ENCODE measurements around the gene ACTN2.

The ACTN2 gene

DNA sequence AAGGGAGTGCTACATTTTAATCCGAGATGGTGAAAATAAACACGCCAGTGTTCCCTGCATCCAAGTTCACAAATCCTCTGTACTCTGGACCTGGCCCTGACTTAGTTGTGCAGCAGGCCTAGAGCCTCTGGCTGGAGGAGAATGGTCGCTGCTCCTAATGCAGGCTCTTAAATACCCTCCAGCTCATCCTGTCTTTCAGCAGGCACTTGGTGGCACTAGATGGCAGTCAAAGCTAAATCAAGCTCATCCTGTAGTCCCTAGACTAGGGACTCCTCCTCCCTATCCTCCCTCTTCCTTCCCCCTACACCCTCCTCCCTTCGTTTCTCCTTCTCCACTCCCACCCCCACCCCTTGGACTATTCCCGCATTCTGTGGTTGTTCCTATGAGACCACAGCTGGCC, 67.2 kb downstream of the ACTN2 start:
- no peak overlapping the region for H3K4me3 ChIP-seq (ENCODE audit: extremely low read depth, insufficient read depth, low read length, poor library complexity, severe bottlenecking)
- H3K9me3 ChIP-seq (ENCODE audit: control insufficient read depth, low read length), result no peaks in the 10 kb centered on the region
- peaks cover 14% of the 10 kb centered on the region for H3K36me3 ChIP-seq (ENCODE audit: control insufficient read depth, insufficient read depth, low read length)
- H3K27ac ChIP-seq (ENCODE audit: low read depth, low read length, severe bottlenecking), result no peak overlapping the region
- no peaks in the 10 kb centered on the region for H3K4me1 ChIP-seq (ENCODE audit: control insufficient read depth, insufficient read depth, low read length, poor library complexity, severe bottlenecking)
- 65 to 84% methylated on average over 2 to 5 of the region's 5 CpGs for WGBS, 2 experiments (ENCODE audit: insufficient coverage in 2 of 2)

GRCh38 chr1:236753964-236754363, 67.7 kb downstream of the ACTN2 start:
- H3K9me3 ChIP-seq (ENCODE audit: control insufficient read depth, low read length), result no peaks in the 10 kb centered on the region
- H3K27ac ChIP-seq (ENCODE audit: low read depth, low read length, severe bottlenecking), result peak overlapping the region; percentile 10
- peaks cover 14% of the 10 kb centered on the region for H3K36me3 ChIP-seq (ENCODE audit: control insufficient read depth, insufficient read depth, low read length)
- WGBS, 2 experiments (ENCODE audit: insufficient coverage in 2 of 2), result 94 to 95% methylated on average over 10 to 14 of the region's 14 CpGs
- no peak overlapping the region for H3K4me3 ChIP-seq (ENCODE audit: extremely low read depth, insufficient read depth, low read length, poor library complexity, severe bottlenecking)
- no peaks in the 10 kb centered on the region for H3K4me1 ChIP-seq (ENCODE audit: control insufficient read depth, insufficient read depth, low read length, poor library complexity, severe bottlenecking)

GRCh38 chr1:236754525-236755210, 68.4 kb downstream of the ACTN2 start:
- Histone ChIP-seq H3K36me3 (ENCODE audit: control insufficient read depth, insufficient read depth, low read length) (peaks cover 10% of the 10 kb centered on the region), H3K4me3 (ENCODE audit: extremely low read depth, insufficient read depth, low read length, poor library complexity, severe bottlenecking) (no peak overlapping the region), H3K27ac (ENCODE audit: low read depth, low read length, severe bottlenecking) (peak overlapping the region; percentile 10), H3K4me1 (ENCODE audit: control insufficient read depth, insufficient read depth, low read length, poor library complexity, severe bottlenecking) (no peaks in the 10 kb centered on the region), H3K9me3 (ENCODE audit: control insufficient read depth, low read length) (no peaks in the 10 kb centered on the region)
- WGBS, 2 experiments (ENCODE audit: insufficient coverage in 2 of 2), result 93 to 96% methylated on average over 14 to 18 of the region's 18 CpGs

GRCh38 chr1:236757640-236758039, 71.3 kb downstream of the ACTN2 start:
- Histone ChIP-seq H3K27ac (ENCODE audit: low read depth, low read length, severe bottlenecking) (no peak overlapping the region), H3K9me3 (ENCODE audit: control insufficient read depth, low read length) (no peaks in the 10 kb centered on the region), H3K4me3 (ENCODE audit: extremely low read depth, insufficient read depth, low read length, poor library complexity, severe bottlenecking) (no peak overlapping the region), H3K4me1 (ENCODE audit: control insufficient read depth, insufficient read depth, low read length, poor library complexity, severe bottlenecking) (no peaks in the 10 kb centered on the region), H3K36me3 (ENCODE audit: control insufficient read depth, insufficient read depth, low read length) (no peaks in the 10 kb centered on the region)
- WGBS, 2 experiments (ENCODE audit: insufficient coverage in 2 of 2), result 100% methylated on average over 1 of the region's 2 CpGs; no CpG with 5 or more reads in 1 of the 2 experiments

- H3K36me3 ChIP-seq (ENCODE audit: control insufficient read depth, insufficient read depth, low read length), result no peaks in the 10 kb centered on the region
- 46 to 69% methylated on average over 2 to 3 of the region's 3 CpGs for WGBS, 2 experiments (ENCODE audit: insufficient coverage in 2 of 2)
- no peak overlapping the region for H3K4me3 ChIP-seq (ENCODE audit: extremely low read depth, insufficient read depth, low read length, poor library complexity, severe bottlenecking)
- no peaks in the 10 kb centered on the region for H3K9me3 ChIP-seq (ENCODE audit: control insufficient read depth, low read length)
- no peak overlapping the region for H3K27ac ChIP-seq (ENCODE audit: low read depth, low read length, severe bottlenecking)
- H3K4me1 ChIP-seq (ENCODE audit: control insufficient read depth, insufficient read depth, low read length, poor library complexity, severe bottlenecking), result no peaks in the 10 kb centered on the region
These were observed 73.1 kb downstream of the ACTN2 start for GRCh38 chr1:236759252-236759859.

GRCh38 chr1:236760480-236760879, 74.2 kb downstream of the ACTN2 start:
- H3K9me3 ChIP-seq (ENCODE audit: control insufficient read depth, low read length), result no peaks in the 10 kb centered on the region
- H3K36me3 ChIP-seq (ENCODE audit: control insufficient read depth, insufficient read depth, low read length), result no peaks in the 10 kb centered on the region
- H3K4me3 ChIP-seq (ENCODE audit: extremely low read depth, insufficient read depth, low read length, poor library complexity, severe bottlenecking), result no peak overlapping the region
- 82 to 93% methylated on average over 3 to 5 of the region's 6 CpGs for WGBS, 2 experiments (ENCODE audit: insufficient coverage in 2 of 2)
- H3K4me1 ChIP-seq (ENCODE audit: control insufficient read depth, insufficient read depth, low read length, poor library complexity, severe bottlenecking), result no peaks in the 10 kb centered on the region
- H3K27ac ChIP-seq (ENCODE audit: low read depth, low read length, severe bottlenecking), result no peak overlapping the region

- WGBS, 2 experiments (ENCODE audit: insufficient coverage in 2 of 2), result 95 to 98% methylated on average over 14 of the region's 14 CpGs
- Histone ChIP-seq H3K36me3 (ENCODE audit: control insufficient read depth, insufficient read depth, low read length) (no peaks in the 10 kb centered on the region), H3K4me3 (ENCODE audit: extremely low read depth, insufficient read depth, low read length, poor library complexity, severe bottlenecking) (no peak overlapping the region), H3K9me3 (ENCODE audit: control insufficient read depth, low read length) (no peaks in the 10 kb centered on the region), H3K4me1 (ENCODE audit: control insufficient read depth, insufficient read depth, low read length, poor library complexity, severe bottlenecking) (no peaks in the 10 kb centered on the region), H3K27ac (ENCODE audit: low read depth, low read length, severe bottlenecking) (no peak overlapping the region)
These were observed 74.7 kb downstream of the ACTN2 start for GRCh38 chr1:236760986-236761385.

GRCh38 chr1:236761397-236762132, 75.3 kb downstream of the ACTN2 start:
- H3K36me3 ChIP-seq (ENCODE audit: control insufficient read depth, insufficient read depth, low read length), result no peaks in the 10 kb centered on the region
- H3K27ac ChIP-seq (ENCODE audit: low read depth, low read length, severe bottlenecking), result no peak overlapping the region
- H3K9me3 ChIP-seq (ENCODE audit: control insufficient read depth, low read length), result no peaks in the 10 kb centered on the region
- no peak overlapping the region for H3K4me3 ChIP-seq (ENCODE audit: extremely low read depth, insufficient read depth, low read length, poor library complexity, severe bottlenecking)
- WGBS, 2 experiments (ENCODE audit: insufficient coverage in 2 of 2), result 94 to 100% methylated on average over 2 to 4 of the region's 5 CpGs
- no peaks in the 10 kb centered on the region for H3K4me1 ChIP-seq (ENCODE audit: control insufficient read depth, insufficient read depth, low read length, poor library complexity, severe bottlenecking)

DNA sequence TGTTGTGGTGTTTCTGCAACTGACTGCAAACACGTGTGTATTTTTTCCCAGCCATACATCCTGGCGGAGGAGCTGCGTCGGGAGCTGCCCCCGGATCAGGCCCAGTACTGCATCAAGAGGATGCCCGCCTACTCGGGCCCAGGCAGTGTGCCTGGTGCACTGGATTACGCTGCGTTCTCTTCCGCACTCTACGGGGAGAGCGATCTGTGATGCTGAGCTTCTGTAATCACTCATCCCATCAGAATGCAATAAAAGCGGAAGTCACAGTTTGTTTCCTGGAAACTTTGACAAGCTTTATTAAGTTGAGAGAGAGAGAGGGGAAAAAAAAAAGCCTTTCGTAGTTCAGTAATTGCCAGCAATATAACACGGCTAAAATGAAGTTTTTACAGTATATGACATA, 76.1 kb downstream of the ACTN2 start:
- no peaks in the 10 kb centered on the region for H3K36me3 ChIP-seq (ENCODE audit: control insufficient read depth, insufficient read depth, low read length)

DNA sequence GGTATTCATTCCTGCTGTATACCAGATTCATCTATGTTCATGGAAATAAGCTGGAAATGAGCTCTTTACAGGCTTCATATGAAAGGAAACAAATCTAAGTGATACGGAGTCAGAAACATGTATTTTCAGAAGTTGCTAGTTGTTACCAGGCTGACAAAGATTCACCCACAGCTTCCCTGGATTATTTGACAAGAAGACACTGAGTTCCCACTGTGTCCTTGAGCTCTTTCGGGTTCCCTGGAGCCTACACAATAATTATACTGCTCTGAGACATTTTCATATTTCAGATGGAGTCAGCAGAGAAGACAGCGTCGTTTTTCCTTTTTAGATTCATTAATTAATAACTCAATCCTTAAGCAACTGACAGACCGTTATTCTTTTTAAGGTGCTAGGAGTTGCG, 79.5 kb downstream of the ACTN2 start:
- Histone ChIP-seq H3K36me3 (ENCODE audit: control insufficient read depth, insufficient read depth, low read length) (no peaks in the 10 kb centered on the region), H3K4me3 (ENCODE audit: extremely low read depth, insufficient read depth, low read length, poor library complexity, severe bottlenecking) (no peak overlapping the region), H3K4me1 (ENCODE audit: control insufficient read depth, insufficient read depth, low read length, poor library complexity, severe bottlenecking) (no peaks in the 10 kb centered on the region), H3K27ac (ENCODE audit: low read depth, low read length, severe bottlenecking) (no peak overlapping the region), H3K9me3 (ENCODE audit: control insufficient read depth, low read length) (no peaks in the 10 kb centered on the region)
- 85 to 88% methylated on average over 3 to 4 of the region's 6 CpGs for WGBS, 2 experiments (ENCODE audit: insufficient coverage in 2 of 2)

More for the DNA sequence above, 76.1 kb downstream of the ACTN2 start:
- WGBS, 2 experiments (ENCODE audit: insufficient coverage in 2 of 2), result 90 to 96% methylated on average over 9 to 14 of the region's 15 CpGs
- Histone ChIP-seq H3K4me3 (ENCODE audit: extremely low read depth, insufficient read depth, low read length, poor library complexity, severe bottlenecking) (no peak overlapping the region), H3K27ac (ENCODE audit: low read depth, low read length, severe bottlenecking) (no peak overlapping the region), H3K9me3 (ENCODE audit: control insufficient read depth, low read length) (no peaks in the 10 kb centered on the region), H3K4me1 (ENCODE audit: control insufficient read depth, insufficient read depth, low read length, poor library complexity, severe bottlenecking) (no peaks in the 10 kb centered on the region)

DNA sequence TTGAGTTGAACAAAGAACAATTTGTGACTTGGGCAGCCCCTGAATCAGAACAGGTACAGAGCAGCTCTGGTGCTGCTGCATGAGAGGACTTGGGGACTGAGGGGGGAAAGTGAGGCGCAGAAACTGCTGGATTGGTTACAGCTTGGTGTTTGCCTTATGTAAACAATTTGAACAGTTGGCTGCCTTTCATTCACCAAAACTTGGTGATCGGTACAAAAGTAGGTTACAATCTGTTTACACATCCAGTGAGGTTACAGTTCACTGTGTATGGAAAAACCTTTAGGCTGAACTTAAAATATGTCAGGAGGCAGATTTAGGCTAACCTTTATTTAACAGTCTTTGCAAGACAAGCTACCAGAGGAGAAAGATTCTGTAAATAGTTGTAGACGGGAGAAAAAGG, 80.2 kb downstream of the ACTN2 start:
- WGBS, 2 experiments (ENCODE audit: insufficient coverage in 2 of 2), result 90 to 100% methylated on average over 2 of the region's 3 CpGs
- Histone ChIP-seq H3K4me3 (ENCODE audit: extremely low read depth, insufficient read depth, low read length, poor library complexity, severe bottlenecking) (no peak overlapping the region), H3K9me3 (ENCODE audit: control insufficient read depth, low read length) (no peaks in the 10 kb centered on the region), H3K36me3 (ENCODE audit: control insufficient read depth, insufficient read depth, low read length) (no peaks in the 10 kb centered on the region), H3K4me1 (ENCODE audit: control insufficient read depth, insufficient read depth, low read length, poor library complexity, severe bottlenecking) (no peaks in the 10 kb centered on the region), H3K27ac (ENCODE audit: low read depth, low read length, severe bottlenecking) (no peak overlapping the region)

All from mesodermal cell (in vitro differentiated cells).